GM12891 (cell line): ENCODE results near the gene MPND.

Experiments
- POLR2A ChIP-seq: IDR thresholded peaks from 2 replicates; pipeline ENCODE4 v1.6.1; 2011; ENCODE audit warnings: low read depth, low read length, control low read depth
- POLR2AphosphoS5 ChIP-seq: IDR thresholded peaks from 2 replicates; pipeline ENCODE4 v1.6.1; 2011; ENCODE audit warnings: low read depth, low read length, control low read depth
- SPI1 ChIP-seq: IDR thresholded peaks from 2 replicates; pipeline ENCODE4 v1.6.1; 2011; ENCODE audit warnings: low read depth, low read length, control low read depth

GRCh38 chr19:4376991-4377781, 33.8 kb downstream of the MPND start:
- TF ChIP-seq SPI1 (no peak), POLR2AphosphoS5 (no peak; the same call in 1 of the 2 replicates), POLR2A (no peak)
